ENCODE measurements around the gene PDSS2.
"Not testable (repeated sequence)": the region's sequence is repeated elsewhere in the genome, so short reads cannot be mapped to it uniquely, and the experiment has no call there.

The PDSS2 gene

DNA sequence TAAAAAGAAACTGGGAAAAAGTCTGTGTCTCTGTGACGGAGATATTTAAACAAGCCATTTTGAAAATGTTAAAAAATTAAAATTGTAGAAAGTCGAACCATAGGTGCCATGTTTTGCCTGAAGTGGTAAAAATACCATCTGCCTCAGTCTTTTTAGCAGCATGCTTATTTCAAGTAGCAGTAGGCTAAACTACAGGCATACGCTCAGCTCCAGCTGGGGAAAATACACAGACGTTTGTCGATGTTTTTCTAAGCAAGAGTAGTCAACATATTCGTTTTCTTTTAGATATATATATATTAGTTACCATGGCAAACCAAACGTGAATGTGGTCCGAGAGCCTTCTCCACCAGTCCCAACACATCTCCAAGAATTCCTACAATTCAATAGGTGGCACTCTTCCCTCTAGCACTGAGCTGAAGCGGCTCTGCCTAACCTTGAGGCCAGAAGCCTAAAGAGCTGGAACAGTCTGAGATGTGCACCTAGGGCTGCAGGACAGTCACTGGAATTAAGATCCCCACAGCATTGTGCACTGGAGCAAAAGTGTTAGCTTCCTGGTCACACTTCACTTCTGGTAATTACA lies 273.9 kb downstream of the PDSS2 start:
- DNase-seq (ENCODE audit: extremely low read depth in 1 of 2, low read depth in 1 of 2), result no peak

DNA sequence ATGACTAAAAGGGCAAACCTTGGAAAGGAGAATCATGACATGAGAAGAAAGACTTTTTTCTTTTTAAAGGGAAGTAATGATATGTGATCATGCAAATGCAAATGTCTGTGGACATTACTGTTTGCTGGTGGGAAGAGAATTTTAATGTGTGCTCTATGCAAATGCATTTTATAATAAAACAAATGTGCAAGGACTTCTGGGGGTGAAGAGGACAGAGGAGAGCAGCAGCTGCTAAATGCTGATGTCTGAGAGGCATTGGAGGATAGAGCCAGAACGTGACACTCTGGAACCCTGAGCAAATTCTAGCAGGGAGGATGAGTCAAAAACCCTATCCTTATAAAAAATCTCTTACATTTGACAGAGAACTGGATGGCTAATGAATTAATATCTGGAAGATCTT lies 274.9 kb downstream of the PDSS2 start:
- no peak for DNase-seq (ENCODE audit: extremely low read depth in 1 of 2, low read depth in 1 of 2)

DNA sequence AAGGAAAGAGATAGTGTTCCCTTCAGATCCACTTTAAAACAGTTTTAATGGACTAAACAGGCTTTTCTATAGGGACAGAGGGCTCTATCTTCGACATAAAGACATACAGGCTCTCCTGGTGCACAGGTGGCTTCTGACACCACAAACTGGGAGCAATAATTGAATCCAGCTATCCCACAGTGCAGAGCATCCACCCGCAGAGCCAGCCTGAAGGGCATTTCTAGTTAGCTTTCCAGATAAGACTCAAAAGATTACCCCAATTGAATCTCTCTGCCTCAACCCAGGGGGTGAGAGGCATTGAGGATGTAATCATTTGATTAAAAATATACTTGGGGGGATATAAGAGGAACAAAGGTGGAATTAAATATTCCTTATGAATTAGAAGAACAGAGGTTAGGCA lies 279.3 kb downstream of the PDSS2 start:
- DNase-seq (ENCODE audit: extremely low read depth in 1 of 2, low read depth in 1 of 2), result no peak

- no peak for DNase-seq (ENCODE audit: extremely low read depth in 1 of 2, low read depth in 1 of 2)
These were observed 280.4 kb downstream of the PDSS2 start for GRCh38 chr6:107179004-107179403.

- DNase-seq (ENCODE audit: extremely low read depth in 1 of 2, low read depth in 1 of 2), result no peak
These were observed 285.6 kb downstream of the PDSS2 start for GRCh38 chr6:107173779-107174178.

DNA sequence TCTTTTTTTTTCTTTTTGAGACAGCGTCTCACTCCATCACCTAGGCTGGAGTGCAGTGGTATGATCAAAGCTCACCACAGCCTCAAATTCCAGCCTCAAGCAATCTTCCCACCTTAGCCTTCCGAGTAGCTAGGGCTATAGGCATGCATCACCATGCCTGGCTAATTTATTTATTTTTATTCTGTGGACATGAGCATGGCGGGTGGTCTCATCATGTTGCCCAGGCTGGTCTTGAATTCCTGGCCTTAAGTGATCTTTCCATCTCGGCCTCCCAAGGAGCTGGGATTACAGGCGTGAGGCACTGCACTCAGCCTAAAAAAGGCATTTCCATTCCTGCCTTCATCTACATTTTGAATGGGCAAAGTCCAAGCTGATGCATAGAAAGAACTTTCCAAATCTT lies 287.9 kb downstream of the PDSS2 start:
- DNase-seq (ENCODE audit: extremely low read depth in 1 of 2, low read depth in 1 of 2), result no peak

DNA sequence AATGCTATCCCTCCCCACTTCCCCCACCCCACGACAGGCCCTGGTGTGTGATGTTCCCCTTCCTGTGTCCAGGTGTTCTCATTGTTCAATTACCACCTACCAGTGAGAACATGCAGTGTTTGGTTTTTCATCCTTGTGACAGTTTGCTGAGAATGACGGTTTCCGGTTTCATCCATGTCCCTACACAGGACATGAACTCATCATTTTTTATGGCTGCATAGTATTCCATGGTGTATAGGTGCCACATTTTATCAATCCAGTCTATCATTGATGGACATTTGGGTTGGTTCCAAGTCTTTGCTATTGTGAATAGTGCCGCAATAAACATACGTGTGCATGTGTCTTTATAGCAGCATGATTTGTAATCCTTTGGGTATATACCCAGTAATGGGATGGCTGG lies 295.1 kb downstream of the PDSS2 start:
- DNase-seq (ENCODE audit: extremely low read depth in 1 of 2, low read depth in 1 of 2), result not testable (repeated sequence)

- DNase-seq (ENCODE audit: extremely low read depth in 1 of 2, low read depth in 1 of 2), result no peak
These were observed 297.8 kb downstream of the PDSS2 start for GRCh38 chr6:107161521-107161920.

GRCh38 chr6:107156617-107157016 lies 302.7 kb downstream of the PDSS2 start:
- no peak for DNase-seq (ENCODE audit: extremely low read depth in 1 of 2, low read depth in 1 of 2)

GRCh38 chr6:107154801-107155160 lies 304.6 kb downstream of the PDSS2 start:
- no peak for DNase-seq (ENCODE audit: extremely low read depth in 1 of 2, low read depth in 1 of 2)

DNA sequence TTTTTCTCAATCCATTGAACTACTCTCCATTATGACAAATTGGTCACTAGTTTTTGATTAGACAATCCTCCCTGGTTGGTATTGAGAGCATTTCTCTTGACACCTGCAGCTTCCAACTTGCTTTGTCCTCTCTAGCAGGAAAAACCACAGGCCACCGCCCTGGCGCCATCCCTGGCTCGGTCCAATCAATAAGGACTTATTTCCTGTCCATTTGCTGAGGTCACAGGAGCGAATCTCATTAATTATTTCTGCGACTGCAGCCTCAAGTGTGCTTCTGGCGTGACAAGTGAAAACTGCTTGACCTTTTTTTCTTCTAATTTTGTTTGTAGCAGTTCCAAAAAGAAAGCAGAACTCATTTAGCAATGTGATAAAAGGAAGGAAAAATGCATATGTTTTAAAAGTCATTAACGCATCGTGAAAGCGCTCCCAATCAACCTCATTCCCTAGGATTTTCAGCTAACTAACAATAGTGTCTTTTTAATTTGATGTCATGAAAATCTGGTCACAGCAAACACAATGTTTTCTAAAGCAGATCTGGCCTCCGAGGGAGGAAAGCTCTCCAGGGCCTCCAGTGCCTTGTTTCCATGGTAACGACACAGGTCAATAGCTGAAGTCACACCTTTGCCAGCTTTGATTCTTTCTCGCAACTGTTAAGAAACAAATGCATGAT lies 305.1 kb downstream of the PDSS2 start:
- no peak for DNase-seq (ENCODE audit: extremely low read depth in 1 of 2, low read depth in 1 of 2)

DNA sequence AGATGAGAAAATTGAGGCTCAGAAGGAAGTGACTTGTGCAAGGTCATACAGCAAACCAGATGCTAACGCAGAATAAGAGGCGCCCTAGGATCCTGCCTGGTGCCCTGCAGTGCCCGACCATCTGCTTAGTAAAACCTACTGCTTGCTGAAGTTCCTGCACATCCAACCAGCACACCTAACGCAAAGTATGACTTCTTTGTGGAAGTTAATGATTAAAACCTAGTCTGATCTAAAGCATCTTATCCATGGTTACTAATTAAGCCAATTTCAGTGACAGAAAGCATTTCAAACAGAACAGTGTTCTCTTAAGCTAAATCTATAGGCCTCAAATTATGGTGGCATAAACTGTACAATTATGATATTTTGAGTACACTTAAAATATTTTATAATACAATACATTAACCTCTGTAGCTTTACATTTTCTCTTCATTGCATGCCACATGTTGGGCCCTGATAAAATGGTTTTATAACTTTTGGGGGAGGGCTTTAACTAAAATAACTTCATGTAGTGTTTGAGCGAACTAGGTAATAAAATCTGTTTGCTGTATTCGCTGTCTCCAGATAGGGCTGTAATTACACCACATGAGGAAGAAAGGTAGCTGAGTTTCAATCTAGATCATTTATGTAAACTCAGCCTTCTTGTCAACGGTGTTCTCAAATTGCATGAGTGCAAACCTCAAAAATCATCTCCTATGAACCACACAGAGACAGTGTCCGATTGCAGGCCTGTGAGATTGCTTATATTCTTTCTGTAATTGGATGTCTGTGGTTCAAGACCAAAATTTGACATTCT lies 306.5 kb downstream of the PDSS2 start:
- no peak for DNase-seq (ENCODE audit: extremely low read depth in 1 of 2, low read depth in 1 of 2)

DNA sequence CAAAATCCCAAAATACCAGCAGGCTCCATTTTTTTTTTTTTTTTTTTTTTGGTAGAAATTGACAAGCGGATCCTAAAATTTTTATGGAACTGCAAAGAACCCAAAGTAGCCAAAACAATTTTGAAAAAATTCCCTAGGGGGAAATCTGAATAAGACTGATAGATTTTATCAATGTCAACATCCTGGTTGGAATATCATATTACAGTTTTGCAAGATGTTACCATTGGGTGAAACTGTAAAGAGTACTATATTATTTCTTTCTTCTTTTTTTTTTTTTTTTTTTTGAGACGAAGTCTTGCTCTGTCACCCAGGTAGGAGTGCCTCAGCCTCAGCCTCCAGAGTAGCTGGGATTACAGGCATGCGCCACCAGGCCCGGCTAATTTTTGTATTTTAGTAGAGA lies 314.7 kb downstream of the PDSS2 start:
- DNase-seq (ENCODE audit: extremely low read depth in 1 of 2, low read depth in 1 of 2), result no peak

- DNase-seq (ENCODE audit: extremely low read depth in 1 of 2, low read depth in 1 of 2), result no peak
These were observed 315.4 kb downstream of the PDSS2 start for GRCh38 chr6:107144014-107144413.

- no peak for DNase-seq (ENCODE audit: extremely low read depth in 1 of 2, low read depth in 1 of 2)
These were observed 318.8 kb downstream of the PDSS2 start for GRCh38 chr6:107140581-107140980.

- not testable (repeated sequence) for DNase-seq (ENCODE audit: extremely low read depth in 1 of 2, low read depth in 1 of 2)
These were observed 323.0 kb downstream of the PDSS2 start for GRCh38 chr6:107136324-107136723.

GRCh38 chr6:107135048-107135680 lies 324.2 kb downstream of the PDSS2 start:
- not testable (repeated sequence) for DNase-seq (ENCODE audit: extremely low read depth in 1 of 2, low read depth in 1 of 2)

DNA sequence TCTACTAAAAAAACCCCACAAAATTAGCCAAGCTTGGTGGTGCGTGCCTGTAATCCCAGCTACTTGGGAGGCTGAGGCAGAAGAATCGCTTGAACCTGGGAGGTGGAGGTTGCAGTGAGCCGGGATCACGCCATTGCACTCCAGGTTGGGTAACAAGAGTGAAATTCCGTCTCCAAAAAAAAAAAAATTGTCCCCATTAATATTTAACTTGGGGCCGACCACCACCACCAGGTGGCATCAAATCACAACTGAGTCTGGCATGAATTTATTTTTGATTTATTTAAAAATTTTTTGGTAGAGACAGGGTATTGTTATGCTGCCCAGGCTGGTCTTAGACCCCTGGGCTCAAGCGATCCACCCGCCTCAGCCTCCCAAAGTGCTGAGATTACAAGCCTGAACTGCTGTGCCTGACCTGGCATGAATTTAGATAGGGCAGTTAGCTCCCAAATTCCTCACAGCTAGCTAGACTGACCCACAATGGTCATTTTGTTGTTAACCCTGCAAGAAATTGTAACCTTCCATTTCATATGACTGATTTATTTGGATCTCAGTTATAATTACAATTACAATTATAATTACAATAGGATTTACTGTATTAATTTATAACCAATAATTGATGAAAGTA lies 326.9 kb downstream of the PDSS2 start:
- no peak for DNase-seq (ENCODE audit: extremely low read depth in 1 of 2, low read depth in 1 of 2)

GRCh38 chr6:107129370-107129925 lies 329.9 kb downstream of the PDSS2 start:
- DNase-seq (ENCODE audit: extremely low read depth in 1 of 2, low read depth in 1 of 2), result no peak

DNA sequence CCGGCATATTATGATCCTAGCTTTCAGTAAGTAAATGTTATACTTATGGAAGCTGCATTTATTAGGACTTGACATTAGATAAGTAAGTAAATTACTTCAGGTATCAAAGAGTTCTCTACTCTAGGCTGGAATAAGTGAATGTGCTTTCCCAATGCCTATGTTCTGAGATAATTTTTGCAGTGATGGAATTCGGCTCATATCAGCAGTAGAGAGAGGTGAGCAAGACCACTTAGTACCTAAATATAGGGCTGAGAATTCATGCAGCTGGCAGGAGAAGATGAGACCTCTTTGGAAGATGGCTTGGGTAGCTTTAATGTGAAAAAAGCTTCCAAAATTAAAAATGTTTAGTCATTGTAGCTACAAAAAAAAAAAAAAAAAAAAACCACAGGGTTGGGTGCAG lies 330.8 kb downstream of the PDSS2 start:
- DNase-seq (ENCODE audit: extremely low read depth in 1 of 2, low read depth in 1 of 2), result no peak

DNA sequence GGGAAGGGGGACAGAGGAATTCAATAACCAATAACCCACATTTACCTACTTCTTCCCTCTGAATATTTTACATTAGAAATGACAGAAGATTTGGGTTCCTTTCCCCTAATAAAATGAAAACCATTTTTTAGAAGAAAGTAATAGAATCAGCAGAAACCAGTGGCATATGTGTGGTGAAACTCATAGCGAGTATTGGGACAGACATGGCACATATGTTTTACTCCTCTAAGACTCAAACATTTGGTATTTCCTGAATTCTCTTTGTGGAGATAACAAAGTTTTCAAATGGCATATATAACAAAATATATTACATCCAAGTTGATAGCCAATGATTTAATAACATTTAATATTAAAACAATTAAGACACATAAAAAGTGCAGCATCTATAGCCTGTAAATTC lies 331.2 kb downstream of the PDSS2 start:
- no peak for DNase-seq (ENCODE audit: extremely low read depth in 1 of 2, low read depth in 1 of 2)
